HEK293T (cell line): Measurements from ENCODE around the gene RORC.

Experiments
- L3MBTL2 ChIP-seq: fragments of 450-650 bp; conservative IDR thresholded peaks from 2 replicates; pipeline ENCODE4 v1.6.1; 2016; ENCODE audit warnings: mild to moderate bottlenecking
- SP1 ChIP-seq: fragments of 450-650 bp; IDR thresholded peaks from 2 replicates; pipeline ENCODE4 v1.6.1; 2017

GRCh38 chr1:151817353-151817730 is 14.3 kb downstream of the RORC start:
- TF ChIP-seq L3MBTL2 (no peak), SP1 (no peak)
